ENCODE measurements around the gene NRDC.
"Not testable (repeated sequence)": the region's sequence is repeated elsewhere in the genome, so short reads cannot be mapped to it uniquely, and the experiment has no call there.

NRDC gene

GRCh38 chr1:51839094-51839493, 39.4 kb downstream of the NRDC start:
- H3K27me3 ChIP-seq (ENCODE audit: control insufficient read depth, insufficient read depth, low read length) = no peaks in the 10 kb centered on the region
- H3K9ac ChIP-seq (ENCODE audit: low read depth, low read length) = no peak overlapping the region
- H3K9me3 ChIP-seq (ENCODE audit: control insufficient read depth, insufficient read depth, low read length) = no peaks in the 10 kb centered on the region
- H3K4me1 ChIP-seq (ENCODE audit: control insufficient read depth, insufficient read depth, low read length) = peaks cover 5% of the 10 kb centered on the region
- H3K36me3 ChIP-seq (ENCODE audit: control insufficient read depth, insufficient read depth, low read length) = peaks cover 2% of the 10 kb centered on the region
- H3K4me3 ChIP-seq (ENCODE audit: low read depth, low read length) = no peak overlapping the region

GRCh38 chr1:51837243-51837642, 41.3 kb downstream of the NRDC start:
- H3K36me3 ChIP-seq (ENCODE audit: control insufficient read depth, insufficient read depth, low read length) = peaks cover 2% of the 10 kb centered on the region
- H3K27me3 ChIP-seq (ENCODE audit: control insufficient read depth, insufficient read depth, low read length) = no peaks in the 10 kb centered on the region
- no peaks in the 10 kb centered on the region for H3K9me3 ChIP-seq (ENCODE audit: control insufficient read depth, insufficient read depth, low read length)
- H3K4me1 ChIP-seq (ENCODE audit: control insufficient read depth, insufficient read depth, low read length) = no peaks in the 10 kb centered on the region
- no peak overlapping the region for H3K9ac ChIP-seq (ENCODE audit: low read depth, low read length)
- no peak overlapping the region for H3K4me3 ChIP-seq (ENCODE audit: low read depth, low read length)

GRCh38 chr1:51833700-51834099, 44.8 kb downstream of the NRDC start:
- Histone ChIP-seq H3K9ac (ENCODE audit: low read depth, low read length) (no peak overlapping the region), H3K36me3 (ENCODE audit: control insufficient read depth, insufficient read depth, low read length) (peaks cover 2% of the 10 kb centered on the region), H3K4me3 (ENCODE audit: low read depth, low read length) (no peak overlapping the region), H3K9me3 (ENCODE audit: control insufficient read depth, insufficient read depth, low read length) (no peaks in the 10 kb centered on the region), H3K27me3 (ENCODE audit: control insufficient read depth, insufficient read depth, low read length) (no peaks in the 10 kb centered on the region), H3K4me1 (ENCODE audit: control insufficient read depth, insufficient read depth, low read length) (no peaks in the 10 kb centered on the region)

- Histone ChIP-seq H3K9ac (ENCODE audit: low read depth, low read length) (no peak overlapping the region), H3K4me3 (ENCODE audit: low read depth, low read length) (no peak overlapping the region), H3K9me3 (ENCODE audit: control insufficient read depth, insufficient read depth, low read length) (no peaks in the 10 kb centered on the region), H3K27me3 (ENCODE audit: control insufficient read depth, insufficient read depth, low read length) (no peaks in the 10 kb centered on the region), H3K4me1 (ENCODE audit: control insufficient read depth, insufficient read depth, low read length) (no peaks in the 10 kb centered on the region), H3K36me3 (ENCODE audit: control insufficient read depth, insufficient read depth, low read length) (peaks cover 7% of the 10 kb centered on the region)
These were observed 49.5 kb downstream of the NRDC start for GRCh38 chr1:51829058-51829457.

GRCh38 chr1:51819810-51820209, 58.7 kb downstream of the NRDC start:
- H3K4me1 ChIP-seq (ENCODE audit: control insufficient read depth, insufficient read depth, low read length) = no peaks in the 10 kb centered on the region
- H3K4me3 ChIP-seq (ENCODE audit: low read depth, low read length) = no peak overlapping the region
- H3K9me3 ChIP-seq (ENCODE audit: control insufficient read depth, insufficient read depth, low read length) = no peaks in the 10 kb centered on the region
- H3K27me3 ChIP-seq (ENCODE audit: control insufficient read depth, insufficient read depth, low read length) = no peaks in the 10 kb centered on the region
- no peak overlapping the region for H3K9ac ChIP-seq (ENCODE audit: low read depth, low read length)
- peaks cover 3% of the 10 kb centered on the region for H3K36me3 ChIP-seq (ENCODE audit: control insufficient read depth, insufficient read depth, low read length)

GRCh38 chr1:51819021-51819420, 59.5 kb downstream of the NRDC start:
- H3K4me3 ChIP-seq (ENCODE audit: low read depth, low read length); H3K9me3 ChIP-seq (ENCODE audit: control insufficient read depth, insufficient read depth, low read length); H3K9ac ChIP-seq (ENCODE audit: low read depth, low read length); H3K4me1 ChIP-seq (ENCODE audit: control insufficient read depth, insufficient read depth, low read length); H3K27me3 ChIP-seq (ENCODE audit: control insufficient read depth, insufficient read depth, low read length); H3K36me3 ChIP-seq (ENCODE audit: control insufficient read depth, insufficient read depth, low read length): not testable (repeated sequence)

GRCh38 chr1:51818487-51818886, 60.0 kb downstream of the NRDC start:
- Histone ChIP-seq H3K36me3 (ENCODE audit: control insufficient read depth, insufficient read depth, low read length) (no peaks in the 10 kb centered on the region), H3K9me3 (ENCODE audit: control insufficient read depth, insufficient read depth, low read length) (no peaks in the 10 kb centered on the region), H3K4me1 (ENCODE audit: control insufficient read depth, insufficient read depth, low read length) (no peaks in the 10 kb centered on the region), H3K4me3 (ENCODE audit: low read depth, low read length) (no peak overlapping the region), H3K27me3 (ENCODE audit: control insufficient read depth, insufficient read depth, low read length) (no peaks in the 10 kb centered on the region), H3K9ac (ENCODE audit: low read depth, low read length) (no peak overlapping the region)

- H3K4me3 ChIP-seq (ENCODE audit: low read depth, low read length) = no peak overlapping the region
- peaks cover 2% of the 10 kb centered on the region for H3K36me3 ChIP-seq (ENCODE audit: control insufficient read depth, insufficient read depth, low read length)
- no peaks in the 10 kb centered on the region for H3K4me1 ChIP-seq (ENCODE audit: control insufficient read depth, insufficient read depth, low read length)
- H3K27me3 ChIP-seq (ENCODE audit: control insufficient read depth, insufficient read depth, low read length) = no peaks in the 10 kb centered on the region
- H3K9ac ChIP-seq (ENCODE audit: low read depth, low read length) = no peak overlapping the region
- no peaks in the 10 kb centered on the region for H3K9me3 ChIP-seq (ENCODE audit: control insufficient read depth, insufficient read depth, low read length)
These were observed 64.0 kb downstream of the NRDC start for GRCh38 chr1:51814513-51814912.

- no peak overlapping the region for H3K9ac ChIP-seq (ENCODE audit: low read depth, low read length)
- peaks cover 9% of the 10 kb centered on the region for H3K36me3 ChIP-seq (ENCODE audit: control insufficient read depth, insufficient read depth, low read length)
These were observed 79.2 kb downstream of the NRDC start for GRCh38 chr1:51799372-51799771.

GRCh38 chr1:51794868-51795267, 83.7 kb downstream of the NRDC start:
- Histone ChIP-seq H3K4me3 (ENCODE audit: low read depth, low read length) (no peak overlapping the region), H3K4me1 (ENCODE audit: control insufficient read depth, insufficient read depth, low read length) (no peaks in the 10 kb centered on the region), H3K36me3 (ENCODE audit: control insufficient read depth, insufficient read depth, low read length) (peaks cover 28% of the 10 kb centered on the region), H3K9me3 (ENCODE audit: control insufficient read depth, insufficient read depth, low read length) (no peaks in the 10 kb centered on the region), H3K9ac (ENCODE audit: low read depth, low read length) (no peak overlapping the region), H3K27me3 (ENCODE audit: control insufficient read depth, insufficient read depth, low read length) (no peaks in the 10 kb centered on the region)

More at GRCh38 chr1:51799372-51799771, 79.2 kb downstream of the NRDC start:
- H3K27me3 ChIP-seq (ENCODE audit: control insufficient read depth, insufficient read depth, low read length) = no peaks in the 10 kb centered on the region
- no peaks in the 10 kb centered on the region for H3K4me1 ChIP-seq (ENCODE audit: control insufficient read depth, insufficient read depth, low read length)
- H3K9me3 ChIP-seq (ENCODE audit: control insufficient read depth, insufficient read depth, low read length) = no peaks in the 10 kb centered on the region
- no peak overlapping the region for H3K4me3 ChIP-seq (ENCODE audit: low read depth, low read length)

- H3K27me3 ChIP-seq (ENCODE audit: control insufficient read depth, insufficient read depth, low read length) = no peaks in the 10 kb centered on the region
- H3K9ac ChIP-seq (ENCODE audit: low read depth, low read length) = no peak overlapping the region
- H3K36me3 ChIP-seq (ENCODE audit: control insufficient read depth, insufficient read depth, low read length) = peaks cover 28% of the 10 kb centered on the region
- no peak overlapping the region for H3K4me3 ChIP-seq (ENCODE audit: low read depth, low read length)
- no peaks in the 10 kb centered on the region for H3K9me3 ChIP-seq (ENCODE audit: control insufficient read depth, insufficient read depth, low read length)
- no peaks in the 10 kb centered on the region for H3K4me1 ChIP-seq (ENCODE audit: control insufficient read depth, insufficient read depth, low read length)
These were observed 84.3 kb downstream of the NRDC start for GRCh38 chr1:51794260-51794659.

GRCh38 chr1:51792864-51793263, 85.7 kb downstream of the NRDC start:
- Histone ChIP-seq H3K9ac (ENCODE audit: low read depth, low read length) (no peak overlapping the region), H3K36me3 (ENCODE audit: control insufficient read depth, insufficient read depth, low read length) (peaks cover 30% of the 10 kb centered on the region), H3K27me3 (ENCODE audit: control insufficient read depth, insufficient read depth, low read length) (no peaks in the 10 kb centered on the region), H3K4me1 (ENCODE audit: control insufficient read depth, insufficient read depth, low read length) (no peaks in the 10 kb centered on the region), H3K9me3 (ENCODE audit: control insufficient read depth, insufficient read depth, low read length) (no peaks in the 10 kb centered on the region), H3K4me3 (ENCODE audit: low read depth, low read length) (no peak overlapping the region)

GRCh38 chr1:51791888-51792287, 86.6 kb downstream of the NRDC start:
- H3K9me3 ChIP-seq (ENCODE audit: control insufficient read depth, insufficient read depth, low read length) = no peaks in the 10 kb centered on the region
- H3K27me3 ChIP-seq (ENCODE audit: control insufficient read depth, insufficient read depth, low read length) = no peaks in the 10 kb centered on the region
- H3K9ac ChIP-seq (ENCODE audit: low read depth, low read length) = no peak overlapping the region
- no peaks in the 10 kb centered on the region for H3K4me1 ChIP-seq (ENCODE audit: control insufficient read depth, insufficient read depth, low read length)
- no peak overlapping the region for H3K4me3 ChIP-seq (ENCODE audit: low read depth, low read length)
- H3K36me3 ChIP-seq (ENCODE audit: control insufficient read depth, insufficient read depth, low read length) = peaks cover 27% of the 10 kb centered on the region

All from iPS-15b (cell line).